Measurements from ENCODE around the gene AP3B1.

The AP3B1 gene

GRCh38 chr5:78273436-78273835 is 21.1 kb downstream of the AP3B1 start:
- DNase-seq (ENCODE audit: extremely low read depth, low read depth), result no peak
- no peak for TF ChIP-seq CTCF (IDR thresholded peaks at IDR 0.05; ENCODE audit: low read depth, low read length, missing control alignments)
- H3K4me3 ChIP-seq (replicated peaks; ENCODE audit: low read depth, low read length), result no peak overlapping the region

GRCh38 chr5:78271766-78272165 is 22.7 kb downstream of the AP3B1 start:
- TF ChIP-seq CTCF (IDR thresholded peaks at IDR 0.05; ENCODE audit: low read depth, low read length, missing control alignments), result no peak

GRCh38 chr5:78269088-78269703 is 25.3 kb downstream of the AP3B1 start:
- no peak overlapping the region for H3K4me3 ChIP-seq (replicated peaks; ENCODE audit: low read depth, low read length)
- no peak for DNase-seq (ENCODE audit: extremely low read depth, low read depth)
- TF ChIP-seq CTCF (IDR thresholded peaks at IDR 0.05; ENCODE audit: low read depth, low read length, missing control alignments), result no peak

More at GRCh38 chr5:78271766-78272165, 22.7 kb downstream of the AP3B1 start:
- DNase-seq (ENCODE audit: extremely low read depth, low read depth), result no peak
- no peak overlapping the region for H3K4me3 ChIP-seq (replicated peaks; ENCODE audit: low read depth, low read length)

GRCh38 chr5:78268356-78268755 is 26.1 kb downstream of the AP3B1 start:
- no peak overlapping the region for H3K4me3 ChIP-seq (replicated peaks; ENCODE audit: low read depth, low read length)
- DNase-seq (ENCODE audit: extremely low read depth, low read depth), result no peak

GRCh38 chr5:78265163-78265562 is 29.3 kb downstream of the AP3B1 start:
- DNase-seq (ENCODE audit: extremely low read depth, low read depth), result no peak
- H3K4me3 ChIP-seq (replicated peaks; ENCODE audit: low read depth, low read length), result no peak overlapping the region
- TF ChIP-seq CTCF (IDR thresholded peaks at IDR 0.05; ENCODE audit: low read depth, low read length, missing control alignments), result no peak

More at GRCh38 chr5:78268356-78268755, 26.1 kb downstream of the AP3B1 start:
- TF ChIP-seq CTCF (IDR thresholded peaks at IDR 0.05; ENCODE audit: low read depth, low read length, missing control alignments), result no peak

- no peak for DNase-seq (ENCODE audit: extremely low read depth, low read depth)
Observed at GRCh38 chr5:78264600-78264999, 29.9 kb downstream of the AP3B1 start.

More at GRCh38 chr5:78264600-78264999, 29.9 kb downstream of the AP3B1 start:
- no peak overlapping the region for H3K4me3 ChIP-seq (replicated peaks; ENCODE audit: low read depth, low read length)
- TF ChIP-seq CTCF (IDR thresholded peaks at IDR 0.05; ENCODE audit: low read depth, low read length, missing control alignments), result no peak

Measured in HFF-Myc (cell line).